ENCODE data around the gene TTLL5. TPM values are rescaled to one million over a fixed set of nuclear protein-coding genes. Genes with fewer than 3 reads are reported as not detected.

TTLL5 gene
- total and polyA plus RNA-seq, 2 of the 13 experiments (the other 11 are each of a cell fraction or from before 2014, with no cell fraction given), result 11.8 to 18.8 TPM

DNA sequence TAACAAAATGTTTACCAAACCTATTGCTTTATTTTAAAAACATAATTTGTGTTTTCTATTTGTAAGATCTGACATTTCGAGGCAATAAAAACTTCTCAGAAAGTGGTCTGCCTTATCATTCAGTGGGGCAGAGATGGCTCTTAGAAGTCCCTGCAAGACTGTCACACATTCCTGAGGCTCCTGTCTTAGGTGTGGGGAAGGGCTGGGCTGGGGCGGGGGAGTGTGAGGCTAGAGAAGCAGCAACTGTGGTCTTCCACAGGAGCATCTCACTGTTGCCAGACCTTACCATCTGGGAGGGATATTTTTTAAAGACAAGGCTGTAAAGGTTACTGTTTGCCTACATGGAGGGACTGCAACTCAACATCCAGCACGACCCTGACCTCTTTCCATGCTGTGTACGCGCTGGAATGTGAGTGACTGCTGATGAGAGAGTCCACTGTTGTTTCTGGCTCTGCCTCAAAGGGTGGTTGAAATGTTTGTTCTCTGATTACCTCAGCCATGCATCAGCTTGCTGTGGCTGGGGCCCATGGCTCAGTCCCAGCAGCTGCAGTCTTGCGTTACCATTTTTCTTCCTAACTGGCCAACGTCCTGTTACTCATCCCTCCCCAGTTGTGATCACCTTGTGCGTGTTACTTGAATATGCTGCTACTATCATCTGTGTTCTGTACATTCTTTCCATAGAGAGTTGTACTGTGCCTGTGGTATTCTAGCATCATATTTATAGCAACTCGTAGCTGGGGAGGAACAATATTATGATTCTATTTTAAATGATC, 12.8 kb upstream of the TTLL5 start (continued):
- TF ChIP-seq DNMT1 (CRISPR knock-in tag; IDR thresholded peaks at IDR 0.05), result no peak
- peak; percentile 65; the same call in 1 of the 2 replicates for TF ChIP-seq ZNF749 (CRISPR knock-in tag; IDR thresholded peaks at IDR 0.05; ENCODE audit: borderline replicate concordance)
- TF ChIP-seq, protein P1, sequence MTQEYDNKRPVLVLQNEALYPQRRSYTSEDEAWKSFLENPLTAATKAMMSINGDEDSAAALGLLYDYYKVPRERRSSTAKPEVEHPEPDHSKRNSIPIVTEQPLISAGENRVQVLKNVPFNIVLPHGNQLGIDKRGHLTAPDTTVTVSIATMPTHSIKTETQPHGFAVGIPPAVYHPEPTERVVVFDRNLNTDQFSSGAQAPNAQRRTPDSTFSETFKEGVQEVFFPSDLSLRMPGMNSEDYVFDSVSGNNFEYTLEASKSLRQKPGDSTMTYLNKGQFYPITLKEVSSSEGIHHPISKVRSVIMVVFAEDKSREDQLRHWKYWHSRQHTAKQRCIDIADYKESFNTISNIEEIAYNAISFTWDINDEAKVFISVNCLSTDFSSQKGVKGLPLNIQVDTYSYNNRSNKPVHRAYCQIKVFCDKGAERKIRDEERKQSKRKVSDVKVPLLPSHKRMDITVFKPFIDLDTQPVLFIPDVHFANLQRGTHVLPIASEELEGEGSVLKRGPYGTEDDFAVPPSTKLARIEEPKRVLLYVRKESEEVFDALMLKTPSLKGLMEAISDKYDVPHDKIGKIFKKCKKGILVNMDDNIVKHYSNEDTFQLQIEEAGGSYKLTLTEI (CRISPR knock-in tag; conservative IDR thresholded peaks at IDR 0.05), result no peak
- peak; percentile 97 for TF ChIP-seq ZNF710 (CRISPR knock-in tag; IDR thresholded peaks at IDR 0.05; ENCODE audit: borderline replicate concordance)
- TF ChIP-seq, protein P2, sequence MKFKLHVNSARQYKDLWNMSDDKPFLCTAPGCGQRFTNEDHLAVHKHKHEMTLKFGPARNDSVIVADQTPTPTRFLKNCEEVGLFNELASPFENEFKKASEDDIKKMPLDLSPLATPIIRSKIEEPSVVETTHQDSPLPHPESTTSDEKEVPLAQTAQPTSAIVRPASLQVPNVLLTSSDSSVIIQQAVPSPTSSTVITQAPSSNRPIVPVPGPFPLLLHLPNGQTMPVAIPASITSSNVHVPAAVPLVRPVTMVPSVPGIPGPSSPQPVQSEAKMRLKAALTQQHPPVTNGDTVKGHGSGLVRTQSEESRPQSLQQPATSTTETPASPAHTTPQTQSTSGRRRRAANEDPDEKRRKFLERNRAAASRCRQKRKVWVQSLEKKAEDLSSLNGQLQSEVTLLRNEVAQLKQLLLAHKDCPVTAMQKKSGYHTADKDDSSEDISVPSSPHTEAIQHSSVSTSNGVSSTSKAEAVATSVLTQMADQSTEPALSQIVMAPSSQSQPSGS (CRISPR knock-in tag; IDR thresholded peaks at IDR 0.05), result peak; percentile 98
- TF ChIP-seq ZNF558 (CRISPR knock-in tag; IDR thresholded peaks at IDR 0.05; ENCODE audit: borderline replicate concordance), result no peak; the same call in 1 of the 2 replicates
- TF ChIP-seq, protein P3, sequence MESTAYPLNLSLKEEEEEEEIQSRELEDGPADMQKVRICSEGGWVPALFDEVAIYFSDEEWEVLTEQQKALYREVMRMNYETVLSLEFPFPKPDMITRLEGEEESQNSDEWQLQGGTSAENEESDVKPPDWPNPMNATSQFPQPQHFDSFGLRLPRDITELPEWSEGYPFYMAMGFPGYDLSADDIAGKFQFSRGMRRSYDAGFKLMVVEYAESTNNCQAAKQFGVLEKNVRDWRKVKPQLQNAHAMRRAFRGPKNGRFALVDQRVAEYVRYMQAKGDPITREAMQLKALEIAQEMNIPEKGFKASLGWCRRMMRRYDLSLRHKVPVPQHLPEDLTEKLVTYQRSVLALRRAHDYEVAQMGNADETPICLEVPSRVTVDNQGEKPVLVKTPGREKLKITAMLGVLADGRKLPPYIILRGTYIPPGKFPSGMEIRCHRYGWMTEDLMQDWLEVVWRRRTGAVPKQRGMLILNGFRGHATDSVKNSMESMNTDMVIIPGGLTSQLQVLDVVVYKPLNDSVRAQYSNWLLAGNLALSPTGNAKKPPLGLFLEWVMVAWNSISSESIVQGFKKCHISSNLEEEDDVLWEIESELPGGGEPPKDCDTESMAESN (CRISPR knock-in tag; conservative IDR thresholded peaks at IDR 0.05), result peak; percentile 84
- no peak for TF ChIP-seq NFYB (CRISPR knock-in tag; IDR thresholded peaks at IDR 0.05)
- no peak for TF ChIP-seq GABPA (IDR thresholded peaks at IDR 0.05; ENCODE audit: low read depth, low read length)
- TF ChIP-seq GABPA (CRISPR knock-in tag; IDR thresholded peaks at IDR 0.05; ENCODE audit: low read depth), result no peak; the same call in 1 of the 2 replicates
- TF ChIP-seq ZBTB20 (CRISPR knock-in tag; IDR thresholded peaks at IDR 0.05; ENCODE audit: borderline replicate concordance, low read depth), result peak; percentile 81
- peak; percentile 54; the same call in 1 of the 2 replicates for TF ChIP-seq ELF1 (CRISPR knock-in tag; IDR thresholded peaks at IDR 0.05)
- TF ChIP-seq ZNF572 (CRISPR knock-in tag; IDR thresholded peaks at IDR 0.05), result peak; percentile 60; the same call in 1 of the 2 replicates
- no peak; the same call in 1 of the 2 replicates for TF ChIP-seq JDP2 (CRISPR knock-in tag; IDR thresholded peaks at IDR 0.05; ENCODE audit: borderline replicate concordance)
- no peak for TF ChIP-seq SRF (IDR thresholded peaks at IDR 0.05; ENCODE audit: low read depth, low read length)
- peak; percentile 35; the same call in 1 of the 2 replicates for TF ChIP-seq SRY (CRISPR knock-in tag; IDR thresholded peaks at IDR 0.05)
- no peak for TF ChIP-seq ZNF207 (IDR thresholded peaks at IDR 0.05; ENCODE audit: borderline replicate concordance)
- TF ChIP-seq ZNF230 (CRISPR knock-in tag; IDR thresholded peaks at IDR 0.05), result no peak
- peak; percentile 87 for TF ChIP-seq POGZ (CRISPR knock-in tag; IDR thresholded peaks at IDR 0.05)
- TF ChIP-seq ZNF878 (CRISPR knock-in tag; IDR thresholded peaks at IDR 0.05), result peak; percentile 67; the same call in 1 of the 2 replicates
- TF ChIP-seq ZNF547 (CRISPR knock-in tag; IDR thresholded peaks at IDR 0.05), result no peak
- TF ChIP-seq SP140L (CRISPR knock-in tag; IDR thresholded peaks at IDR 0.05; ENCODE audit: borderline replicate concordance), result no peak
- no peak for TF ChIP-seq HOXA7 (CRISPR knock-in tag; IDR thresholded peaks at IDR 0.05)
